ENCODE measurements around the gene FLYWCH2. TPM values are rescaled to one million over a fixed set of nuclear protein-coding genes. Genes with fewer than 3 reads are reported as not detected.

FLYWCH2 gene
- total and polyA plus RNA-seq, 2 of the 13 experiments (the other 11 are each of a cell fraction or from before 2014, with no cell fraction given): 16.9 to 19.8 TPM

GRCh38 chr16:2905241-2905987 lies 22.4 kb downstream of the FLYWCH2 start (continued):
- TF ChIP-seq ZNF761 (CRISPR knock-in tag; conservative IDR thresholded peaks at IDR 0.05) (no peak), SOX6 (IDR thresholded peaks at IDR 0.05) (no peak), SOX6 (CRISPR knock-in tag; IDR thresholded peaks at IDR 0.05) (no peak), KLF11 (CRISPR knock-in tag; IDR thresholded peaks at IDR 0.05) (peak; percentile 84), ARID3A (IDR thresholded peaks at IDR 0.05; ENCODE audit: low read depth, low read length) (no peak), GATAD1 (CRISPR knock-in tag; IDR thresholded peaks at IDR 0.05) (peak; percentile 66; the same call in 1 of the 2 replicates), ZNF775 (CRISPR knock-in tag; IDR thresholded peaks at IDR 0.05; ENCODE audit: borderline replicate concordance) (no peak), ATF7-NPFF (CRISPR knock-in tag; IDR thresholded peaks at IDR 0.05; ENCODE audit: low read depth) (no peak; the same call in 1 of the 2 replicates), ZNF317 (CRISPR knock-in tag; IDR thresholded peaks at IDR 0.05) (peak; percentile 66; the same call in 1 of the 2 replicates), ZBTB49 (CRISPR knock-in tag; IDR thresholded peaks at IDR 0.05; ENCODE audit: borderline replicate concordance) (no peak), SPEN (CRISPR knock-in tag; IDR thresholded peaks at IDR 0.05; ENCODE audit: low read depth) (no peak; the same call in 1 of the 2 replicates)
- TF ChIP-seq, protein P1, sequence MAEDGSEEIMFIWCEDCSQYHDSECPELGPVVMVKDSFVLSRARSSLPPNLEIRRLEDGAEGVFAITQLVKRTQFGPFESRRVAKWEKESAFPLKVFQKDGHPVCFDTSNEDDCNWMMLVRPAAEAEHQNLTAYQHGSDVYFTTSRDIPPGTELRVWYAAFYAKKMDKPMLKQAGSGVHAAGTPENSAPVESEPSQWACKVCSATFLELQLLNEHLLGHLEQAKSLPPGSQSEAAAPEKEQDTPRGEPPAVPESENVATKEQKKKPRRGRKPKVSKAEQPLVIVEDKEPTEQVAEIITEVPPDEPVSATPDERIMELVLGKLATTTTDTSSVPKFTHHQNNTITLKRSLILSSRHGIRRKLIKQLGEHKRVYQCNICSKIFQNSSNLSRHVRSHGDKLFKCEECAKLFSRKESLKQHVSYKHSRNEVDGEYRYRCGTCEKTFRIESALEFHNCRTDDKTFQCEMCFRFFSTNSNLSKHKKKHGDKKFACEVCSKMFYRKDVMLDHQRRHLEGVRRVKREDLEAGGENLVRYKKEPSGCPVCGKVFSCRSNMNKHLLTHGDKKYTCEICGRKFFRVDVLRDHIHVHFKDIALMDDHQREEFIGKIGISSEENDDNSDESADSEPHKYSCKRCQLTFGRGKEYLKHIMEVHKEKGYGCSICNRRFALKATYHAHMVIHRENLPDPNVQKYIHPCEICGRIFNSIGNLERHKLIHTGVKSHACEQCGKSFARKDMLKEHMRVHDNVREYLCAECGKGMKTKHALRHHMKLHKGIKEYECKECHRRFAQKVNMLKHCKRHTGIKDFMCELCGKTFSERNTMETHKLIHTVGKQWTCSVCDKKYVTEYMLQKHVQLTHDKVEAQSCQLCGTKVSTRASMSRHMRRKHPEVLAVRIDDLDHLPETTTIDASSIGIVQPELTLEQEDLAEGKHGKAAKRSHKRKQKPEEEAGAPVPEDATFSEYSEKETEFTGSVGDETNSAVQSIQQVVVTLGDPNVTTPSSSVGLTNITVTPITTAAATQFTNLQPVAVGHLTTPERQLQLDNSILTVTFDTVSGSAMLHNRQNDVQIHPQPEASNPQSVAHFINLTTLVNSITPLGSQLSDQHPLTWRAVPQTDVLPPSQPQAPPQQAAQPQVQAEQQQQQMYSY (CRISPR knock-in tag; IDR thresholded peaks at IDR 0.05): no peak; the same call in 1 of the 2 replicates
- TF ChIP-seq, protein P2, sequence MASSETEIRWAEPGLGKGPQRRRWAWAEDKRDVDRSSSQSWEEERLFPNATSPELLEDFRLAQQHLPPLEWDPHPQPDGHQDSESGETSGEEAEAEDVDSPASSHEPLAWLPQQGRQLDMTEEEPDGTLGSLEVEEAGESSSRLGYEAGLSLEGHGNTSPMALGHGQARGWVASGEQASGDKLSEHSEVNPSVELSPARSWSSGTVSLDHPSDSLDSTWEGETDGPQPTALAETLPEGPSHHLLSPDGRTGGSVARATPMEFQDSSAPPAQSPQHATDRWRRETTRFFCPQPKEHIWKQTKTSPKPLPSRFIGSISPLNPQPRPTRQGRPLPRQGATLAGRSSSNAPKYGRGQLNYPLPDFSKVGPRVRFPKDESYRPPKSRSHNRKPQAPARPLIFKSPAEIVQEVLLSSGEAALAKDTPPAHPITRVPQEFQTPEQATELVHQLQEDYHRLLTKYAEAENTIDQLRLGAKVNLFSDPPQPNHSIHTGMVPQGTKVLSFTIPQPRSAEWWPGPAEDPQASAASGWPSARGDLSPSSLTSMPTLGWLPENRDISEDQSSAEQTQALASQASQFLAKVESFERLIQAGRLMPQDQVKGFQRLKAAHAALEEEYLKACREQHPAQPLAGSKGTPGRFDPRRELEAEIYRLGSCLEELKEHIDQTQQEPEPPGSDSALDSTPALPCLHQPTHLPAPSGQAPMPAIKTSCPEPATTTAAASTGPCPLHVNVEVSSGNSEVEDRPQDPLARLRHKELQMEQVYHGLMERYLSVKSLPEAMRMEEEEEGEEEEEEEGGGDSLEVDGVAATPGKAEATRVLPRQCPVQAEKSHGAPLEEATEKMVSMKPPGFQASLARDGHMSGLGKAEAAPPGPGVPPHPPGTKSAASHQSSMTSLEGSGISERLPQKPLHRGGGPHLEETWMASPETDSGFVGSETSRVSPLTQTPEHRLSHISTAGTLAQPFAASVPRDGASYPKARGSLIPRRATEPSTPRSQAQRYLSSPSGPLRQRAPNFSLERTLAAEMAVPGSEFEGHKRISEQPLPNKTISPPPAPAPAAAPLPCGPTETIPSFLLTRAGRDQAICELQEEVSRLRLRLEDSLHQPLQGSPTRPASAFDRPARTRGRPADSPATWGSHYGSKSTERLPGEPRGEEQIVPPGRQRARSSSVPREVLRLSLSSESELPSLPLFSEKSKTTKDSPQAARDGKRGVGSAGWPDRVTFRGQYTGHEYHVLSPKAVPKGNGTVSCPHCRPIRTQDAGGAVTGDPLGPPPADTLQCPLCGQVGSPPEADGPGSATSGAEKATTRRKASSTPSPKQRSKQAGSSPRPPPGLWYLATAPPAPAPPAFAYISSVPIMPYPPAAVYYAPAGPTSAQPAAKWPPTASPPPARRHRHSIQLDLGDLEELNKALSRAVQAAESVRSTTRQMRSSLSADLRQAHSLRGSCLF (CRISPR knock-in tag; IDR thresholded peaks at IDR 0.05; ENCODE audit: borderline replicate concordance): no peak
- TF ChIP-seq, protein P3, sequence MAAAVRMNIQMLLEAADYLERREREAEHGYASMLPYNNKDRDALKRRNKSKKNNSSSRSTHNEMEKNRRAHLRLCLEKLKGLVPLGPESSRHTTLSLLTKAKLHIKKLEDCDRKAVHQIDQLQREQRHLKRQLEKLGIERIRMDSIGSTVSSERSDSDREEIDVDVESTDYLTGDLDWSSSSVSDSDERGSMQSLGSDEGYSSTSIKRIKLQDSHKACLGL (CRISPR knock-in tag; IDR thresholded peaks at IDR 0.05): peak; percentile 65; the same call in 1 of the 2 replicates

Data from HepG2 (cell line).